Measurements from ENCODE around the gene DENND4B.

The DENND4B gene

DNA sequence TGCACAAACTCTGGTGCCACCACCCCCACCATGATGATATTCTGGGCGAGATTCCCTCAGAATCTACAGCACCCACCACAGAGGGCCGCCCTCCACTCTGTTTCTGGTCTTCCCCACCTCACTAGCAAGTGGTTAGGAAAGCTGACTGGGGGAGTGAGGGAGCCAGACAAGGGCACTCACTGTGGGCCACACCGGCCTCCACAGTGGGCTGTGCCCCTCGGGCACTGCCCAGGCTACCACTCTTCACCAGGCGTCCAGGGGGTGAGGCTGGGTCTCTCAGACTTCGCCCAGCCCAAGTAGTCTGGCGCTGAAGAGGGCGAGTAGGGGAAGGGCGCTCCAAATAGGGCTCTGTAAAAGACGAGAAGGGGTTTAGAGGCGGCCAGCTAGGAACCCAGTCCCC is 12.6 kb downstream of the DENND4B start:
- Histone ChIP-seq H3K4me3 (ENCODE audit: low read depth, low read length) (no peak overlapping the region), H3K27ac (no peak overlapping the region), H2AFZ (no peak overlapping the region), H3K4me2 (ENCODE audit: low read length) (no peak overlapping the region), H3K79me2 (no peaks in the 10 kb centered on the region), H3K9me3 (ENCODE audit: control insufficient read depth, low read length) (no peaks in the 10 kb centered on the region), H3K36me3 (ENCODE audit: control insufficient read depth, insufficient read depth, low read length) (no peaks in the 10 kb centered on the region), H3K27me3 (ENCODE audit: control insufficient read depth, insufficient read depth, low read length) (no peaks in the 10 kb centered on the region), H3K4me1 (no peaks in the 10 kb centered on the region), H3K9ac (no peak overlapping the region)
- no peak for TF ChIP-seq CTCF (IDR thresholded peaks at IDR 0.05)

DNA sequence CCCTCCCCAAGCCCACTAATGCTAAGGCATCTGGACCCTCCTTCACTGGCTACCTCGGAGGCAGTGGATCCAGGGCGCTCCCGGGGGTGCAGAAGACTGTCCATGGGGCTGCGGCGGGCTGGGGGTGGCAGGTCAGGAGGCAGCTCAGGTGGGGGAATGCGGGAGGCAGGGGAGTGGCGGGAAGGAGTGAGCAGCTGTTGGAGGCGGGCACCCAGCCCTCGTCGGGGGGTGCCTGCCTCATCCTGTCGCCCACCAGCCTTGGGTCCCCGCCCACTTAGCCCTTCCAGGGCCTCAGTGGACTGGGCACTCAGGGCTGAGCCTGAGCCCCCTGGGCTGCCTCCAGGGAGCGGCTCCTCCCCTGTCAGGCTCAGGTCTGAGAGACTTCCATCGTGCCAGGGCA is 13.1 kb downstream of the DENND4B start:
- H3K9me3 ChIP-seq (ENCODE audit: control insufficient read depth, low read length): no peaks in the 10 kb centered on the region
- no peaks in the 10 kb centered on the region for H3K4me1 ChIP-seq
- no peak overlapping the region for H3K9ac ChIP-seq
- no peak overlapping the region for H3K27ac ChIP-seq
- no peak for TF ChIP-seq CTCF (IDR thresholded peaks at IDR 0.05)
- no peaks in the 10 kb centered on the region for H3K27me3 ChIP-seq (ENCODE audit: control insufficient read depth, insufficient read depth, low read length)
- no peak overlapping the region for H2AFZ ChIP-seq
- no peaks in the 10 kb centered on the region for H3K36me3 ChIP-seq (ENCODE audit: control insufficient read depth, insufficient read depth, low read length)
- H3K79me2 ChIP-seq: no peaks in the 10 kb centered on the region
- H3K4me3 ChIP-seq (ENCODE audit: low read depth, low read length): no peak overlapping the region
- H3K4me2 ChIP-seq (ENCODE audit: low read length): no peak overlapping the region

DNA sequence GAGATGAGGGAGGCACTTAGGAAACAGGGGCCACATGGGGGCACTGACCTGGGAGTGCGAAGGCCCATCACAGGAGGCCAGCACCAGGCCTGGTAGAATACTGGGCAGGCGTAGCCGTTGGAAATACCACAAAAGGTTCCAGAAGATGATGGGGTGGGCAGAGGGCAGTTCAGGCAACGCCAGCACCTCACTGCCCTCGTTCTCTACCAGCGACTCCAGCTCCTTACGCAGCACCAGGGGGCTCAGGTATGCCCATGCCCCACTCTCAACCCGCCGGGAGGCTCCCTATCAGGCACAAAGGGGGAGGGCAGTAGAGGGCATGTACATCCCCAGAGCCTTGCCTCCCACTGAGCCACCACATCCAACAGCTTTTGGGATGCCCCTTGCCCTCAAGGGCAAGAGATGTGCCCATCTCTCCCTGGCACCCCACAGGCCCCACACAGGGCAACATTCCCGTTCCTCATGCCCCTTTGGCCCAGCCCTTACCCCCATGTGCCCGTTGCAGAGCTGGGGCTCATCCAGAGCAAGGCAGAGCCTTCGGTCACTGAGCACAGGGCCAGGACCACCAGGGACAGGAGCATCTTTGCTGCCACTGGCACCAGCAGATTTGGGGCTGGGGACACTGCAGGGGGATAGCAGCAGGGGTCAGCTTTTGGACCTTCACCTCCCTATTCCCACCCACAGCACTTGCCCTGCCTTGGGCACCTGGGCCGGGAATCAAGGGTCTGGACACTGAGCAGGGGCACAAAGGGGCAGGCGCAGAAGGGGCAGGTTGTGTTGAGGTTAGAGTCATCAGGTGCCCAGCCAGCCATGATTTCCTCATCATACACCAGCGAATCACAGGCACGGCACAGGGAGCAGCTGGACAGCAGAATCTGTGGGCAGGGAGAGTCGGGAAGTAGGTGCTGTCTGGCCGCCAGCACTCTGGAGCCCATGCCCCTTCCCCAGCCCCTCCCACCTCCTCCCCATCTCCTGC is 14.1 kb downstream of the DENND4B start:
- no peak overlapping the region for H3K27ac ChIP-seq
- H3K79me2 ChIP-seq: no peaks in the 10 kb centered on the region
- no peak for TF ChIP-seq CTCF (IDR thresholded peaks at IDR 0.05)
- no peak overlapping the region for H3K9ac ChIP-seq
- no peak overlapping the region for H3K4me3 ChIP-seq (ENCODE audit: low read depth, low read length)
- no peak overlapping the region for H2AFZ ChIP-seq
- H3K36me3 ChIP-seq (ENCODE audit: control insufficient read depth, insufficient read depth, low read length): no peaks in the 10 kb centered on the region
- H3K27me3 ChIP-seq (ENCODE audit: control insufficient read depth, insufficient read depth, low read length): no peaks in the 10 kb centered on the region
- no peaks in the 10 kb centered on the region for H3K4me1 ChIP-seq
- no peaks in the 10 kb centered on the region for H3K9me3 ChIP-seq (ENCODE audit: control insufficient read depth, low read length)
- H3K4me2 ChIP-seq (ENCODE audit: low read length): no peak overlapping the region

DNA sequence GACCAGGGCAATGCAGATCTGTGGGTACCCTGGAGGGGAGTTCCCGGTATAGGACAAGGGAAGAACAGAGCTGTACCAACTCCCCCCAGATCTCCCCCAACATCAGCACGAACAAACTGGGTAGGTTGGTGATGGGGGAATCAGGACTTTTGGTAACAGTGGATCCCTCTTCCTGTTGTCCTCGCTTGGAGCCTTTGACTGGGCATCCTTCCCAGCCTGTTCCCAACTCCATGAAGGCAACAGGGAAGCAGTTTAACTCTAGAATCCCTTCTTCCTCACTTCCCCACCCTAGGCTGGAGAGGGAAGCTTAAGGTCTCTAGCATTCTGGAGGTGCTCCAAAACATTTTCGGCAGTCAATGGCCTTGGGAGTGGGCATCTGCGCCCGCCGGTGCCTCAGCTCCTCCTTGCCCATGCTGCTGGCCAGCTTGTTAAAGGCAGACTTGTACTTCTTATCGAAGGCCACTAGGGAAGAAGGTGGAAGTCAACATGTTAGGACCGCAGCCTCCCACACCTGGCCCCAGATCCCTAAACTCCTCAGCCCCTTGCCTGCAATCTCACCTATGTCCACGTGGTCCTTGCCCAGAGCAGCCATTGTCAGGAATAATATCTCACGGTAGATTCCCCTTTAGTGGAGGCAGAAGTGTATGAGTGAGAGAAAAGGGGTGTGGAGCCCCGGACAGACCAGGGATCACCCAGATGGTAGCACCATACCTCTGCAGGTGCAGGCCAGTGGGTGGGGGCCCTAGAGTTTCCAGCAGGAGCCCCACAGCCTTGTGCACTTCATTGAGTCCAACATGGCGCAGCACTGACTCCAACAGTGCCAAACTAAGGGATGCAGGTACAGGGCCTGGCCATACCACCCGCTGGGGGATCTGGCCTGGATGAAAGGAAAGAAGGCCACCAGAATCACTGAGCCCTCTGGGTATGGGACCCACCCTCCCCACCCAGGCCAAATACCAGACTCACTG is 16.3 kb downstream of the DENND4B start:
- Histone ChIP-seq H2AFZ (no peak overlapping the region), H3K27ac (no peak overlapping the region), H3K4me3 (ENCODE audit: low read depth, low read length) (no peak overlapping the region), H3K4me1 (no peaks in the 10 kb centered on the region), H3K9ac (no peak overlapping the region), H3K9me3 (ENCODE audit: control insufficient read depth, low read length) (no peaks in the 10 kb centered on the region), H3K4me2 (ENCODE audit: low read length) (no peak overlapping the region), H3K79me2 (no peaks in the 10 kb centered on the region), H3K36me3 (ENCODE audit: control insufficient read depth, insufficient read depth, low read length) (no peaks in the 10 kb centered on the region), H3K27me3 (ENCODE audit: control insufficient read depth, insufficient read depth, low read length) (no peaks in the 10 kb centered on the region)
- no peak for TF ChIP-seq CTCF (IDR thresholded peaks at IDR 0.05)
